Ectodermal cell (in vitro differentiated cells): ENCODE data around the gene JRKL. TPM values are rescaled to one million over a fixed set of nuclear protein-coding genes. Genes with fewer than 3 reads are reported as not detected.

Experiments
- H3K27ac ChIP-seq: 2 replicates; pipeline ENCODE4 v1.7.0; 2013; ENCODE audit warnings: mild to moderate bottlenecking, low read depth, low read length; ENCODE audit not compliant: insufficient read depth, poor library complexity, severe bottlenecking
- H3K27me3 ChIP-seq: 2 replicates; pipeline ENCODE4 v1.7.0; 2013; ENCODE audit warnings: mild to moderate bottlenecking, low read length; ENCODE audit not compliant: insufficient read depth, control insufficient read depth, poor library complexity, severe bottlenecking
- H3K36me3 ChIP-seq: one replicate; pipeline ENCODE4 v1.7.0; 2013; ENCODE audit warnings: low read length; ENCODE audit not compliant: control insufficient read depth, insufficient read depth
- H3K4me1 ChIP-seq: one replicate; pipeline ENCODE4 v1.7.0; 2013; ENCODE audit warnings: low read length; ENCODE audit not compliant: control insufficient read depth, insufficient read depth
- H3K4me3 ChIP-seq: 2 replicates; pipeline ENCODE4 v1.7.0; 2013; ENCODE audit warnings: low read depth, low read length, control low read depth; ENCODE audit not compliant: insufficient read depth
- H3K9me3 ChIP-seq: 2 replicates; pipeline ENCODE4 v1.7.0; 2013; ENCODE audit warnings: mild to moderate bottlenecking, low read length, moderate library complexity; ENCODE audit not compliant: control insufficient read depth
- WGBS, 2 experiments: methylation state at CpG; one replicate each; pipeline ENCODE4 v1.1.7; 2013; ENCODE audit warnings: missing lambda C conversion rate in 2 of 2; 5-methylcytosine and 5-hydroxymethylcytosine counted together
- polyA plus RNA-seq, 4 experiments: library from polyadenylated mRNA; stranded (reverse); fragments of 50-300 nt; gene quantifications; one replicate each; pipeline ENCODE4 v1.2.3, GENCODE V29; 2013

JRKL gene
- 13.8 TPM for polyA plus RNA-seq (2013, experiment 1 of 4)
- 13.8 TPM for polyA plus RNA-seq (2013, experiment 2 of 4)
- polyA plus RNA-seq (2013, experiment 3 of 4) = 8.6 TPM
- polyA plus RNA-seq (2013, experiment 4 of 4) = 11.8 TPM

DNA sequence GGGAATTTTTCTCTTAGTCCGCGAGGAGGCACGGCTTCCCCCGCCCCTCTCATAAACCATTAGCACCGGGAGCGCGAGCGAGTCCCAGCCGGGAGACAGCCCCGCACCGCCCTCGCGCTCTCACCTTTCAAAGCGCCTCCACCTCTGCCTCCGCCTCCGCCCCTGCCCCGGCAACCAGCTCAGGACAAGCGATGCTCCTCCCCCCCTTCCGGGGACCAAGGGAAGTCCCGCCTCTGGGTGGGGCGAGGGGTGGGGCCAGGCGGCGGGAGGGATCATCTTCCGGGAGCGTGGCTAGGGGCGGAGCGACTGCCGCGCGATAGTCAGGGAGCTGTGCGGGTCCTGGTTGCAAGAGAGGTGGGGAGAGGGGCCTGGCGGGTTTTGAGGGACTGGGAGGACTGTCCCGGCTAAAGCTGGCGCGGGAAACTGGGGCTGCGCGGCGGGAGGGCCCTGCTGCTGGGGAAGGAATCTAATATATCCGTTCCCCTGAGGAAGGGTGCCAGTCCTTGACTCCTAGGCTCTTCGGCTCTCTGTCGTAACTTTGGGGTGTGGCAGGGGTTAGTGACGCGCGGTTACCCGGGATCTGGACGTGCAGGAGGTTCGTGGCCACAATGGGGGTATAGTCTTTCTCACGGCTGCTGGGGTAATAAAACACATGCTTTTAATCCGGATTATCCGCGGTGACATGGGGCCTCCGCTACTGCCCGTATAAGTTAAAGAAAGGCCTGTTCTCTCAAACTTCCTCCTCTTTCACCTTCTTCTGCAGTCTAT lies at the start of gene JRKL, which contains the start of gene CCDC82:
Gene JRKL, plus strand, starts transcription at position 294 of the 768 bp plus-strand sequence. CDS start 637 bp downstream, outside the sequence.
Gene CCDC82, minus strand, starts transcription at position 193 of the 768 bp plus-strand sequence. CDS start 5,165 bp downstream, outside the sequence.
- Histone ChIP-seq H3K4me1 (peaks cover 4% of the 10 kb centered on the region), H3K9me3 (no peaks in the 10 kb centered on the region), H3K27me3 (no peaks in the 10 kb centered on the region), H3K27ac (peak within 1 kb of the TSS; percentile 99), H3K36me3 (peaks cover 2% of the 10 kb centered on the region), H3K4me3 (peak within 1 kb of the TSS; percentile 82)
- WGBS, 2 experiments = 1% methylated on average over 52 to 53 of the region's 53 CpGs

DNA sequence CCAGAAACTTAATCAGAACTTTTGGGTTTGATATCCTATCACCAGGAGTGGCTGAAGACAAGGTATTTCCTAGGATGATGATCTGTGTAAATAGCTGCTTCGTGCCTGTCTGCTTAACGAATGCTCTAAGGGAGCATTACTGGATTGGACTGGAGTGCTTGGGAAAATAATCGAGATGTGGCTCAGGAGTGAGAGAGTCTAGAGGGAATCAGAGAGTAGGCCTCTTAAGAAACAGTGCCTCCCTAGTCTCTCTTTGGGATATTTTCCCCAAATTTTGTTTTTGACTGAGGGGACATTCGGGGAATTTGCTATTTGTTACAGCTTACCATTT lies 49.3 kb upstream of the JRKL start:
- Histone ChIP-seq H3K27ac (no peak overlapping the region), H3K27me3 (peaks cover 3% of the 10 kb centered on the region), H3K4me3 (no peak overlapping the region), H3K36me3 (no peaks in the 10 kb centered on the region), H3K9me3 (no peaks in the 10 kb centered on the region), H3K4me1 (peaks cover 8% of the 10 kb centered on the region)
- WGBS, 2 experiments = 94 to 96% methylated on average over 4 of the region's 4 CpGs

DNA sequence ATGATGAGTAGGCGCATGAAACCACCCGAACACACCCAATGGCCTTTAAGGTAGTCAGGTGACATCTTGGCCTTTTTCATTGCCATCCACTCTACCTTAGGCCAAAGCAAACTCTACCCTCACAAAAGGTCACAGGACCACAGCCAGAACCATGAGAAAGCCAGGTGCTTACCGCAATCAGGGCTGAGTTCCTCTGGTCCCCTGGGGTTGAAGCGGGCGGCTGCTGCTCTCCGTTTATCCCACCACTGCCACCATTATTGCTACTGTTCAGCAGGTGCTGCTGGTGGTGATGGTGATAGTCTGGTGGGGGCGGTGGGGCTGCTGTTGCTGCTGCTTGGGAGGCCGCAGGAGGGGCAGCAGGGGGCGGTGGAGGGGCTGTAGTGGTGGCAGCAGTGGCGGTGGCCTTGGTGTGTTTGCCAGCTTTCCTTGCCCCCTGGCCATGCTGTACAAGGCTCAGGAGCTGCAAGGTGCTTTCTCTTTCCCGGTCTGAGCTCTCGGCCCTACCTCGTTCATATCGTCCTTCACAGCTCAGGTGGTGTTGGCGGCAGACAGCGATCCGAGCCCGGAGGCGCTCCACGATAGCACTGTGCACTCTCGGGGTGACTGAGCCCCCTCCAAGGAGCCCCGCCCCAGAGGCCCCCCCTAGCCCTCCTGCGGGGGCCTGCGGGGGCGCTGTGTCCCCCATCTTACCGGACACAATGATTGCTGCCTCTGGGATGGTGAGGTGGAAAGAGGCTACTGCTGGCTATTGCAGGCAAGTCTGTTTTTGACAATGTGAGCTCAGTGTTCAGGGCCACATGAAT lies 48.4 kb upstream of the JRKL start:
- Histone ChIP-seq H3K4me3 (peak overlapping the region; percentile 63), H3K27me3 (peaks cover 3% of the 10 kb centered on the region), H3K9me3 (no peaks in the 10 kb centered on the region), H3K36me3 (no peaks in the 10 kb centered on the region), H3K4me1 (peaks cover 8% of the 10 kb centered on the region), H3K27ac (no peak overlapping the region)
- 72 to 73% methylated on average over 26 of the region's 26 CpGs for WGBS, 2 experiments

DNA sequence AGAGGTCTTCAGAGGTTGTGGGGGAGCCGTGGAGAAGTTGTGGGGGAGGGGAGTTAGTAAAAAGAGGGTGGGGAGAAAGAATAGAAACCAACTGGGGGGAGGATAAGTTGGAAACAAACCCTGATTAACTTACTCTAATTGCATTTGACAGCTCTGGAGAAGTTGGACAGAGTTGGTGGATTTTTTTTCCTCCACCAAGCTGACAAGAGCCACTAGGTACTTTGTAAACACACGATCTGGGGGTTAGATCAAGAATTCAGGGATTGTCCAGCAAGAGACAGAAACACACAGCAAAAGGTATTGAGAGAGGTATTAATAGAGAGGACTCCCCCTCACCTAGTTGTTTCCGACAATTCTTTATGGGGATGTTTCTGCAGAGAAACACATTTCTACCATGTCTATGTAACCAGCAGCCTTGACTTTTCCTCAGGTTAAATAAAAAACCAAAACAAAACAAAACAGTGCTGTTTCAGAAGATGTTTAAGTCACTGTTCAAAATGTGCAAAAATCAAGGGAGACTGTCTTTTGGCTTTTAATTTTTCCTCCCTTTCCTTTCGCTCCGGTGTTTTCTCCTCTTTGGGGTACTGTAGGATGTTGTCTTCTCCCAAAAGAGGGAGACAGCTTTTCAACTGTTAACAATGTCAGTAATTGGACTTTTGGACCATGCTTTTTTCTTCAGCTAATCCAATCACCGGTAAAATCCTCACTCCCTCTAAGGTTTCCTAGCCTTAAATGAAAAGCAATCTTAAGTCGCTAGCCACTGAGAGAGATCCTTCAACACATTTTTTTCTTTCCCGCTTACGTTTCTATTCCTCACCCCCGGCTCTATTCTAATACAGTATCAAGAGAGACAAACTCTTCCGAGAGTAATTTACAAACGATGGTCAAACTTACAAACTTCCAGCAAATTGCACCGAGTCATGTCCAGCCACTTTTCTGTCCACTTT lies 47.5 kb upstream of the JRKL start:
- Histone ChIP-seq H3K4me1 (peaks cover 8% of the 10 kb centered on the region), H3K27me3 (peaks cover 3% of the 10 kb centered on the region)
- WGBS, 2 experiments = 11 to 15% methylated on average over 13 of the region's 13 CpGs

DNA sequence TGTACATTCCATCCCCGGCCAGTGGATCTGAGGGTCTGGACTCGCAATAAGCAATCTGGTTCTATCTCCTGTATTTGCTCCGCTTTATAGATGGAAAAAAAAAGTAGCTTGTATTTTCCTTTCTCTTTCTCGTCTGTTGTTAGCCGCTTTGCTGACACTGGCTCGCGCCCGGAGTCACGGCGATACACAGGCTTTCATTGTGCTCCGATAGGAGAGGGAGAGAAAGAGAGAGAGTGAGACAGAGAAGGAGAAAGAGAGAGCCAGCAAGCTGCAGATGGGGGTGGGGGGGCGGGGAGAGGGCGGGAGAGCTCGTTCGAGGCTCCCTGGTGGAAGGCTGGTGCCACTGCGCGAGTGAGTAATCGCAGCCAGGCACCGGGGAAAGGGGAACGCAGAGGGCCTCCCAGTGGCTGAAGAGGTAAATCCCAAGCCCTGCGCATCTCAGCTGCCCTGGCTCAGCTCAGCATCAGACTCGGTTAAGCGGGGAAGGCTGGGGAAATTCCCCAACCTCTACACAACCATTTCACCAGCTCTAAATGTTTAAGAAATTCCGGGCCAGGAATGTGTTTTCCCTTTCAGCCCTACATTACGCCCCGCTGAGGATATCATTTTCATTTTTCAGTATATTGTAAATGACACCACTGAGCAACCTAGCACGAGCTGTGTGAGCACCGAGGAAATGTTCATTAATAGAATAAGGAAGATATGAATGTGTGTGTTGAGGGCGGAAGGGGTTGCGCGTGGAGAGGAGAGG lies 46.7 kb upstream of the JRKL start, which contains the start of gene MAML2:
Gene MAML2, minus strand, starts transcription at position 235 of the 751 bp plus-strand sequence. CDS start 1,300 bp downstream, outside the sequence.
- H3K4me3 ChIP-seq = peak within 1 kb of the TSS; percentile 63
- no peak within 1 kb of the TSS for H3K27ac ChIP-seq
- no peaks in the 10 kb centered on the region for H3K9me3 ChIP-seq
- H3K36me3 ChIP-seq = no peaks in the 10 kb centered on the region
- 16 to 20% methylated on average over 26 to 31 of the region's 31 CpGs for WGBS, 2 experiments
- peaks cover 3% of the 10 kb centered on the region for H3K27me3 ChIP-seq
- H3K4me1 ChIP-seq = peaks cover 8% of the 10 kb centered on the region

More for the DNA sequence above, 47.5 kb upstream of the JRKL start:
- Histone ChIP-seq H3K4me3 (peak overlapping the region; percentile 63), H3K9me3 (no peaks in the 10 kb centered on the region), H3K36me3 (no peaks in the 10 kb centered on the region), H3K27ac (no peak overlapping the region)

DNA sequence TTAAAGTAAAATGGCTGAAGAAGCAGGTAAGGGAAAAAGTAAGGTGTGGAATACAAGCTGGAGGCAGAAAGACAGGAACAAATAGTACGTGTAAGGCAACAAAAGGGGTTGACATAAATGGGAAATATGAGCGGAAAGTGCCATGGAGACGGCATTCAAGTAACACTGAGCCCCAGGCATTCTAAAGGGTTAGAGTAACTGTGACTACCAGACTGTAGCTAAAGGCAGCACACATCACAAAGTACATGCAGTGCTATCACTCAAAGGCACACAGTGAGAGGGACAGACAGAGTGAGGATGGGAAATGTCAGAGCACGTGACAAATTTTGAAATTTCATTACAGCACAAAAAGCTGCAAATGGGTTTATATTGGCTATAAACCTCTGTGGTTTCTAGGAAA lies 33.0 kb upstream of the JRKL start:
- Histone ChIP-seq H3K9me3 (no peaks in the 10 kb centered on the region), H3K36me3 (no peaks in the 10 kb centered on the region), H3K27ac (no peak overlapping the region), H3K27me3 (no peaks in the 10 kb centered on the region), H3K4me3 (no peak overlapping the region), H3K4me1 (no peaks in the 10 kb centered on the region)
- 94 to 96% methylated on average over 4 of the region's 4 CpGs for WGBS, 2 experiments

DNA sequence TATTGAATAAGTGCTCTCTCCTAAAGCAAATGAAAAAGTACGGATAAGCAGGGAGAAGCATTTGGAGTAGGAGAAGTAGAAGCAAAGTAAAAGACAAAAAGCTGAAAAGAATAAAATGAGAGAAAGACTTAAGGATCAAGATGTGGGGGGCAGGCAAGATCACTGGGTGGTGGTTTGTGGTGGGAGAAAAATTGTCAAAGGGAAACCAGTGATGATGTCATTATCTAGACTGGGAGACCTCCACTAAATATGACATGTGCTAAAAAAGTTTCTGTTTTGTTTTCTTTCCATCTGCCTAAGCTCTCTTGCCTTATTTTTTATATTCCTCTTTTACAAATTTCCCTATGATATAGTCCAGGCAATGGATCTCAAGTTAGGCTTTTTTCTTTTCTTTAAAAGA lies 32.0 kb upstream of the JRKL start:
- Histone ChIP-seq H3K4me1 (no peaks in the 10 kb centered on the region), H3K27ac (no peak overlapping the region), H3K36me3 (no peaks in the 10 kb centered on the region), H3K9me3 (no peaks in the 10 kb centered on the region), H3K4me3 (no peak overlapping the region), H3K27me3 (no peaks in the 10 kb centered on the region)
- WGBS, 2 experiments = 92 to 97% methylated on average over 1 of the region's 1 CpG

DNA sequence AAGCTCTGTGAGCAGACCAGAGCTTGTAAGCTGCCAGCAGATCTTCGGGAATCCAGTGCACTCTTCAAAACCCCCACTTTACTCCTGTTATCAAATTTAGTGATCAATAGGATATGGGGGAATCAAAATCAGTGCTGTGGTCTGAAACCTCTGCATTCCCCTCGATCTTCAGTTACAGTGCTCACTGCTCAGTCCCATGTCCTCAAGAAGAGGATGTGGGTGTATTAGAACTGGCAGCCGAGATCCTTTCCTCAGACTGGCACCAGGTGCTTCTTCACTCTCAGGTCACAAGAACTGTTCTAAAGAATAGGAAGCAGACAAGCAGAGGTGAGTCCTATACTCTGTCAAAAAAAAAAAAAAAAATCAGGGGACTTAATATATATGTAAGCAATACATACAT lies 31.5 kb upstream of the JRKL start:
- Histone ChIP-seq H3K4me1 (no peaks in the 10 kb centered on the region), H3K27ac (no peak overlapping the region), H3K4me3 (no peak overlapping the region), H3K27me3 (no peaks in the 10 kb centered on the region), H3K36me3 (no peaks in the 10 kb centered on the region), H3K9me3 (no peaks in the 10 kb centered on the region)
- WGBS, 2 experiments = 96% methylated on average over 2 to 3 of the region's 3 CpGs

DNA sequence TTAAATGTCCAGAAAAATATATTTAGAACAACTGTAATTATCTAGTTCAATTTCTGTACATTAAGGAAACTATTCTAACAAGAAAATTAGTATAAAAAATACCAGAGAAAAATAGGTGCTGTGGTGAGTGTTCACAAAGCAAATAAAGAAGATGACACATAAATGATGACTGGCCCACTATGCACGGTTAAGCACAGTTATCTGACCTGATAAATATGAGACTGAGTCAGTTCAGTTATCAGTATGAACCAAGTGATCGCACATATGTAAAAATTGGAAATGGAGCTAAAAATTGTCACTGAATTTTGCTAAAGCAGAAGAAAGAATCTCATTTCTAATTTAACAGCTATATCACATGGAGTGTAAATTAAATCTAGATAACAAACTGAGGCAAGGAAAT lies 28.0 kb upstream of the JRKL start:
- Histone ChIP-seq H3K9me3 (no peaks in the 10 kb centered on the region), H3K4me3 (no peak overlapping the region), H3K36me3 (no peaks in the 10 kb centered on the region), H3K27ac (no peak overlapping the region), H3K4me1 (no peaks in the 10 kb centered on the region), H3K27me3 (no peaks in the 10 kb centered on the region)
- whole genome bisulfite sequencing, 2 experiments = 98% methylated on average over 2 of the region's 2 CpGs
